Activated naive CD4-positive, alpha-beta T cell treated with anti-CD3 and anti-CD28 coated beads, Interleukin-2, amount 50 U/mL, for 72 hours (primary cell): ENCODE data around the gene CLEC4E. TPM values are rescaled to one million over a fixed set of nuclear protein-coding genes. Genes with fewer than 3 reads are reported as not detected.
"Not testable (repeated sequence)": the region's sequence is repeated elsewhere in the genome, so short reads cannot be mapped to it uniquely, and the experiment has no call there.

Experiments
- ATAC-seq, 2 donors: fragments of 150-1000 bp; cut with Tn5 transposase; 2 replicates each; pipeline ENCODE4 v1.10.0; 2021; ENCODE audit warnings: mild to moderate bottlenecking in 2 of 2, moderate library complexity in 2 of 2
- DNase-seq, 2 donors: peaks; one replicate each; pipeline ENCODE4 v3.0.0; 2021 to 2022; ENCODE audit warnings: low spot score in 2 of 2
- H3K27ac Mint-ChIP-seq, 2 donors: one replicate each; pipeline ENCODE4 v1.8.0; 2022; ENCODE audit warnings: mild to moderate bottlenecking in 2 of 2, mixed read lengths in 2 of 2
- H3K36me3 Mint-ChIP-seq, 2 donors: one replicate each; pipeline ENCODE4 v1.8.0; 2022; ENCODE audit warnings: mixed read lengths in 2 of 2
- H3K9me3 Mint-ChIP-seq, 2 donors: one replicate each; pipeline ENCODE4 v1.8.0; 2022; ENCODE audit warnings: mixed read lengths in 2 of 2
- total RNA-seq, 2 donors: library from RNA; stranded (reverse); gene quantifications; one replicate each; pipeline ENCODE4 v1.2.3, GENCODE V29; 2022

CLEC4E gene
- total RNA-seq, 2 donors from 2014 or later = not detected

DNA sequence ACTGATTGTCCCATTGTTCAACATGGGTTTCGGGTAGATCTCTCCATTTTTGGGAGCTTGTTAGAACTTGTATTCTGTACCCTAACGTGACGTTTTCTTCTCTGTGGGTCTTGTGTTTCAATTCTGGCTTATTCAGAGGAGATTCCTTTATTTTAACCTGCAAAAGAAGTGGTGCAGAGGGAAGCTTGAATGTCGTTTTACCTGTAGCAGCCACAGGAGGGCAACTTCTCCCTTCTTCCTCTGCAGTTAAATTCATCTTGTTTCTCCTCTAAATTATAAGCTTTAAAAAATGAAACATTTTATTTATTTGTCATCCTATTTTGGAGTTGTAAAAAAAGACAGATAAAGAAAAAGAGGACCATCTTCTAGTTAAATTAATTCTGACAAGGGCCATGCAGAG, 41.1 kb downstream of the CLEC4E start:
- Mint-ChIP-seq H3K36me3 (peaks cover 0 to 5% of the 10 kb centered on the region in 2 donors), H3K27ac (no peak overlapping the region), H3K9me3 (no peaks in the 10 kb centered on the region)
- ATAC-seq (no peak), DNase-seq (no peak)

DNA sequence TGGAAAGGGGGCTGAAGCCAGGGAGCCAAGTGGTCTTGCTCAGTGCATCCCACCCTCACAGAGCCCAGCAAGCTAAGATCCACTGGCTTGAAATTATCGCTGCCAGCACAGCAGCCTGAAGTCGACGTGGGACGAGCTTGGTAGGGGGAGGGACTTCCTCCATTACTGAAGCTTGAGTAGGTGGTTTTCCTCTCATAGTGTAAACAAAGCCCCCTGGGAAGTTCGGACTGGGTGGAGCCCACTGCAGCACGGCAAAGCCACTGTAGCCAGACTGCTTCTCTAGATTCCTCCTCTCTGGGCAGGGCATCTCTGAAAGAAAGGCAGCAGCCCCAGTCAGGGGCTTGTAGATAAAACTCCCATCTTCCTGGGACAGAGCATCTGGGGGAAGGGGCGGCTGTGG, 44.6 kb downstream of the CLEC4E start:
- not testable (repeated sequence) for DNase-seq, ATAC-seq, H3K27ac Mint-ChIP-seq, H3K9me3 Mint-ChIP-seq, H3K36me3 Mint-ChIP-seq

- H3K9me3 Mint-ChIP-seq, H3K36me3 Mint-ChIP-seq, DNase-seq, ATAC-seq, H3K27ac Mint-ChIP-seq: not testable (repeated sequence)
Measured at GRCh38 chr12:8495671-8496070, 45.0 kb downstream of the CLEC4E start.

- peak; percentile 97 to 100 for ATAC-seq
- Mint-ChIP-seq H3K36me3 (peaks cover 0 to 5% of the 10 kb centered on the region in 2 donors), H3K27ac (peak overlapping the region in 1 of 2 donors; percentile 17), H3K9me3 (no peaks in the 10 kb centered on the region)
- peak in 1 of 2 donors; percentile 42 for DNase-seq
Measured at GRCh38 chr12:8493084-8493483, 47.6 kb downstream of the CLEC4E start.

- Mint-ChIP-seq H3K9me3 (no peaks in the 10 kb centered on the region), H3K36me3 (peaks cover 0 to 5% of the 10 kb centered on the region in 2 donors), H3K27ac (no peak overlapping the region)
- ATAC-seq (no peak), DNase-seq (no peak)
Measured at GRCh38 chr12:8491646-8492530, 48.8 kb downstream of the CLEC4E start.

Other genes starting within 250 kb of the CLEC4E start
- not detected for gene CLEC6A, start 84.9 kb downstream of the CLEC4E start, total RNA-seq
- not detected for gene CLEC4D, start 27.4 kb downstream of the CLEC4E start, total RNA-seq
- gene AICDA, start 72.0 kb upstream of the CLEC4E start, total RNA-seq = not detected
- gene MFAP5, start 121.9 kb upstream of the CLEC4E start, total RNA-seq = not detected
- gene RIMKLB, start 157.1 kb upstream of the CLEC4E start, total RNA-seq = 1 to 10 TPM; 2.2 to 4.5 TPM